ENCODE results near the gene SCUBE2.

GRCh38 chr11:9025101-9025850 is 66.1 kb downstream of the SCUBE2 start:
- TF ChIP-seq GATA2 (IDR thresholded peaks at IDR 0.05; ENCODE audit: low read depth, low read length) (no peak), GATA3 (IDR thresholded peaks at IDR 0.05; ENCODE audit: low read depth, low read length) (no peak)

All from SH-SY5Y (cell line).